ENCODE results near the gene CD2BP2.

The CD2BP2 gene

DNA sequence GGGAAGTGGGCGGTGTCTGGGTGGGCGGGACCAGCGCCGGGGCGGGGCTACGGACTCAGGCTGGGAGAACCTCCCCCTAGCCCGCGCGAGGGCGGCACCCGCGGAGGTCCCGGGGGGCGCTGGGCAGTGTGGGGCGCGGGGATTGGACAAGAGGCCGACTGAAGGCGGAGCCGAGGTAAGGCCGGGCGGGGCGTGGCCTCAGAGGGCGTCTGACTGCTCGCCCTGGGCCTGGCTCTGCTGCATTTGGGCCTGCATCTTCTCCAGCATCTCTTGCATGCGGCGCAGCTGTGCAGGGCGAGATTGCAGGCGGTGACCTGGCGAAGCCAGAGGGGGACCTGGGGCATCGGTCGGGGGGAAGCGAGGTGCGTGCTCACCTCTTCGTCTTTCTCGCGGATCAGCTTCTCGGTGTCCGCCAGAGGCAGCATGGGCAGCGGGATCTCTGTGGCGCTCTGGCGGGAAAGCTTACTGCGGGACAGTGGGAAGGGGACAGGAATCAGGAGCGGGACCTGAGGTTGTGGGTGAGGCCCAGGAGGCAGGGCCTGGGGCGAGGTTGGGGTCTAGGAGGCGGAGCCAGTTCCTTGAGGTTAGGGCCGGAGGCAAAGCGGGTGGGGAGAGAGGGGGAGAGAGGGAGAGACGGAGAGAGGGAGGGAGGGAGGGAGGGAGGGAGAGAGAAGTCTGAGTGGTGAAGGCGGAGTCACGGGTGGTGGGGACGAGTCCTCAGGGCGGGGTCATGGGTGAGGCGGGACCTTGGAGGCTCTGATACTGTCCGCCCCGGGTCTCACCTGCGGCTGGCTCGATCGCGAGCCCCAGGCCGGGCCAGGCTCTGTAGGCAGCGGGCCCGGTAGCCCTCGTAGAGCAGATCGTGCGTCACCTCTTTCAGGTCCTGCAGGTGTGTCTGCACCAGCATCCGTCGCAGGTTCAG, 23.4 kb upstream of the CD2BP2 start:
- DNase-seq, result peak; percentile 99

DNA sequence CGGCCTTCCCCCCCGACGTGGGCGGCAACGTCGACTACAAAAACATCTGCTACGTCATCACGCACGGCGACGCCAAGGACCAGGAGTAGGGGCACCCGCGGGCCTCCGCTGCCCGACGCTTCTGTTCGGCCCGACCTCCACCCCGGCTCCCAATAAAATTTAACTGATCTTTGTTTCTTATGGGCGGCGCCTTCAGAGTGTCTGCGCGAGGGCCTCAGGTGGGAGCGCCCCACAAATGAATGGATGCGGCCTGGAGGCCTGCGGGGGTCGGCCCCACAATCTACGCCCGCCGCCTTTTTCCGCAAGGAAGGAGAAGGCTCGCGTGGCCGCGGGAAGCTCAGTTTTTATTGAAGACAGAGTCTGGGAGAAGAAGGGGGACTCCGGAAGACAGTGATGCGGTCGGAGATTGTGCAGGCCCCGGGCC, 22.7 kb upstream of the CD2BP2 start:
- peak; percentile 97 for DNase-seq

DNA sequence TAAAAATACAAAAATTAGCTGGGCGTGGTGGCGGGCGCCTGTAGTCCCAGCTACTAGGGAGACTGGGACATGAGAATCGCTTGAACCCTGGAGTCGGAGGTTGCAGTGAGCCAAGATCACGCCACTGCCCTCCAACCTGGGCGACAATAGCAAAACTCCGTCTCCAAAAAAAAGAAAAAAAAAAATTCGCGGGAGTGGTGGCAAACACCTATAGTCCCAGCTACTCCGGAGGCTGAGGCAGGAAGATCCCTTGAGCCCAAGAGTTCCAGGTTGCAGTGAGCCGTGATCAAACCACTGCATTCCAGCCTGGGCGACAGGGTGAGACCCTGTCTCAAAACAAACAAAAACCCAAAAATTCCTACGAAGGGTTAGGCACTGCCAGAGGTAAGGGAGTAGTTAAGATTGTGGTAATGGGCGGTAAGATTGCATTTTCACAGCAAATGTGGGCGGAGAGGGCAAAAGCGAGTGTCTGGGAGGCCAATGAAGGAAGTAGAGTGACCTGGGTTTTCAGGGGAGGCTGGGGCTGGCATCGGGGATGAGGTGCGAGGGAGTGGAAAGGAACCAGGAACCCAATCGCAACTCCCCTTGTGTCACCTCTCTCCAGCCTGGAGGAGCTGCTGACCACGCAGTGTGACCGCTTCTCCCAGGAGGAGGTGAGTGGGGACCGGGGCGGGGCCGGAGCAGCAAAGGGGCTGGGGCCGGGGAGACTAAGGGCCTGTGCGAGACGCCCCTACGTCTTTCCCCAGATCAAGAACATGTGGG, 22.1 kb upstream of the CD2BP2 start:
- no peak for DNase-seq

DNA sequence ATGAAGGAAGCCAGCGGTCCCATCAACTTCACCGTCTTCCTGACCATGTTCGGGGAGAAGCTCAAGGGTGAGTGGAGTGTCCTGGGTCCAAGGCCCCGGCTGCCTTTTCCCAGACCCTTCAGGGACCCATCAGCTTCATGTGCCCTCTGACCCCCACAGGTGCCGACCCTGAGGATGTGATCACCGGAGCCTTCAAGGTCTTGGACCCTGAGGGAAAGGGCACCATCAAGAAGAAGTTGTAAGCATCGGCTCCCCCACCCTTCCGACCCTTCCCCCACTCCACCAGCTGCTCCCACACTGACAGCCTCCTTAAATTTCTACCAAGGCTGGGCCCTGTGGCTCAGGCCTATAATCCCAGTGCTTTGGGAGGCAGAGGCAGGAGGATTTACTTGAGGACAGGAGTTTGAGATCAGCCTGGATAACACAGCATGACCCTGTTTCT, 21.4 kb upstream of the CD2BP2 start:
- peak; percentile 10 for DNase-seq

DNA sequence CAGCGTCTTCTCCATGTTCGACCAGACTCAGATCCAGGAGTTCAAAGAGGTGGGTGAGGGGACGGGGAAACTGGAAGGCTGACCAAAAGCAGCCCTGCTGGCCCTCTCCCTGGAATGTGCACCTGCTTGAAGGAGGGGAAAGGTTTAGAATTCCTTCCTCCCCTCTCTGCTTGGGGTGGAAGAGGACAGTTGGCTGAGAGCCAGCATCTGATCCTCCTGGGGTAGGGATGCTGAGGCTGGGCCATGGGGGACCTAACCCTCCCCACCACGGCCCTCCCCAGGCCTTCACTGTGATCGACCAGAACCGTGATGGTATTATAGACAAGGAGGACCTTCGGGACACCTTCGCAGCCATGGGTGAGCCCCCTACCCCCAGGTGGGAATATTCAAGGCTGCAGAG, 20.8 kb upstream of the CD2BP2 start:
- no peak for DNase-seq

DNA sequence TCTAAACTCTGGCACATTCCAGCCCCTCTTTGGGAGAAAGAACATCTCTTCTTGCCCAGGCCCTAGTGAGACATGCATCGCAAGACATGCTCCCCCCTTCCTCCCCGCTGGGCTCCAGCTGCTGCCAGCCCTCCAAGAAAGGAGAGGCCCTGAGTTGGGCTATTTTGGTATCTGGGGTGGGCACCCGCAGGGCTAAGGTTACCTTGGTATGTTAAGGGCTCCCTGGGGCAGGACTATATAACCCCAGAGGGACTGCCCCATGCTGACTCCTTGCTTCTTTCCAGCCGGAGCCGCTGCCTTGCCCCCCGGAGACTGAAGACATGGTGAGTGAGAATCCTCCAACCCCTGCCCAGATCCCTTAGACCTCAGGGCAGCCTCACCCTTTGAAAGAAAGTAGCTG, 19.4 kb upstream of the CD2BP2 start, which contains the start of gene MYL11:
Gene MYL11 (plus strand): TSS at position 265 of the 400 bp plus-strand sequence. CDS start 56 bp downstream, at position 321.
- no peak for DNase-seq

DNA sequence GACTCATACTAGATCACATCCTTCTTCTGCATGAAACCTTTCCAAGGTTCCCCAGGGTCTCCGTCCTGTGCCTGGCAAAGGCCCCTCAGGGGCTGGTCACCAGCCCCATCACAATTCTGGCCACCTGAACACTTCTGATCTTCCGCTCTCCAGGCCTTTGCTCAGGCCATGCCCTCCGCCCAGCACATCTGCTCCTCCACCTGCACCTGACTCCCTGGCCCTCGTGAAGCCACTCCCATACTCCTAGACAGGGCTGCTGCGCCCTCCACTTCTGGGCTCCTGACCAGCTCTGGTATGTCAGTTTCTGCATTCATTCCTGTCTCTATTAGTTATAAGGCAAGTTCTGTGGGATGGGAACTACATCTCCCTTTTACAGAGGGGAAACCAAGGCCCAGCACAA, 17.6 kb upstream of the CD2BP2 start:
- no peak for DNase-seq

DNA sequence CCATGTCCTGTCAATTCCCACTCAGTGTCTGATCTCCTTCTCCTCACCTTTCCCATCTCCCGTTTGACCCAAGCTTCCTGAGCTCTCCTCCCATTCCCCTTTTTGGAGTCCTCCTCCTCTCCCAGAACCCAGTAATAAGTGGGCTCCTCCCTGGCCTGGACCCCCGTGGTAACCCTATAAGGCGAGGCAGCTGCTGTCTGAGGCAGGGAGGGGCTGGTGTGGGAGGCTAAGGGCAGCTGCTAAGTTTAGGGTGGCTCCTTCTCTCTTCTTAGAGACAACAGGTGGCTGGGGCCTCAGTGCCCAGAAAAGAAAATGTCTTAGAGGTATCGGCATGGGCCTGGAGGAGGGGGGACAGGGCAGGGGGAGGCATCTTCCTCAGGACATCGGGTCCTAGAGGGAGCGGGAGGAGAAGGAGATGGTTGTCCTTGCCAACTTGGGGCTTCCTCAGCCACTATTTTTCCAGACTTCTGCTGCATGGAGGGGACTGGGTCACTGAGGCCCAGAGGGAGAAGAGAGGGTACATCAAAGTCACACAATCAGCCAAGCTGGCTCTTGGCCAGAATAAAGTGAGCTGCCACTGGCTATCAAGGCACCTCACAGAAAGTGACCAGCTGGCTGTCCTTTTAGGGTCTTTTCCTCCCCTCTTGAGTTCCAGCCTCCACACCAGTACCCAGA, 17.1 kb upstream of the CD2BP2 start:
- DNase-seq, result peak; percentile 23

DNA sequence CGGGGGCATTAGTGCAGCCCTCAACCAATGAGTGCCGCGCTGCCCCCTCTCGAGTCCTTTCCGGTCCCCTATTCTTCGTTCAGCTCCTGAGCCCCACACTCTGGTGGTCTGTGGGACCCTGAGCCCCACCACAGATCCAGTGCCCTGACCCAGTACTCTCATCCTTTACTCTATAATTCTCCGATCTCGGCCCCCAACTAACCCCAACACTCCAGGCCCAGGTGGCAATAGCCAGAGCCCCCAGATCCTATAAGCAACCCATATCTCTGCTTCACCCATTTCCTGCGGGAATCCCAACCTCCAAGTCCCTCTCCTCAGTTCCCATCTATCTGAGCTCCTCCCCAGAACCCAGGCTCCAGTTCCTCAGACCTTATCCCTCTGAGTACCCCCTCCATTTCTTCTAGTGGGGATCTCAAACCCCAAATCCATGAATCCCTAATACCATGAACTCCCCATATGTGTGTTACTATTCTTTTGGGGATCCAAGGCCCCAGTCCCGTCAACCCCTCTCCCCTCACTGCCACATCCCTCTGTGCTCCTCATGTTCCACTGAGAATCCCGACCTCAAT, 16.2 kb upstream of the CD2BP2 start:
- no peak for DNase-seq

DNA sequence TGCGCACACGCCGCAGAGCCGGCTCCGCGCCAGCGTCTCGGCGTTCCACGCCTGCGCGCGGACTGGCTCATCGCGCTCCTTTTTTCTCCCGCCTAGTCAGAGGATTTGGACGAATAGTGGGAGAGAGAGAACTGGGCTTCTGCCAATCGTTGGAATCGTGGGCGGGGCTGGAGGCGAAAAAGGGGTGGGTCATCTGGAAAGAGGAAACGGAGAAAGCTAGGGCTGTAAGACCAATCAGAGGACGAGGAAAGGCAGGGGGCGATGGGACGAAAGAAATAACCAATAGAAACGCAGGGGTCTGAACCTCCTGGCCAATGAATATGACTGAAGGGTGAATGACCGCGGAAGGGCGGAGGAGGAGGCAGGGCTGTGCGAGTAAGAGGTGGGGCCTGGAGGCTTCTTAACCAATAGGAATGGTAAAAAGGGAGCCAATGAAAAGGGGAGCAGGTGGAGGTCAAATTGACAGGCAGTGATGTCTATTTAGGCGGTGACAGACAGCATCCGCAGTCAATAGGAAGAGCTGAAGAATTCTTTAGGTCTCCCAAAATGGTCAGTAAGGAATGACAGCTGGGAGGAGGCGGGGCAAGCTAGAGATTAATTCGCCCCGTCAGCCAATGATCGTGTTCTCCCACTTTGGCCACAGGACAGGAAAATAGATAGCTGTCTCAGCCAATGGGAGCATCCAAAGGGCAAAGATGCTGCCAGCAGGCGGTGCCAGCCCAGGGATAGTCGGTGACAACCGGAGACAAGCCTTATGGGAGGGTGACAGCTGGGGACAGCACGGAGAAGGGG, 15.5 kb upstream of the CD2BP2 start, which contains the start of gene TBC1D10B:
Gene TBC1D10B (minus strand): TSS at position 39 of the 792 bp plus-strand sequence. CDS start 311 bp downstream, outside the sequence.
- DNase-seq, result peak; percentile 100

DNA sequence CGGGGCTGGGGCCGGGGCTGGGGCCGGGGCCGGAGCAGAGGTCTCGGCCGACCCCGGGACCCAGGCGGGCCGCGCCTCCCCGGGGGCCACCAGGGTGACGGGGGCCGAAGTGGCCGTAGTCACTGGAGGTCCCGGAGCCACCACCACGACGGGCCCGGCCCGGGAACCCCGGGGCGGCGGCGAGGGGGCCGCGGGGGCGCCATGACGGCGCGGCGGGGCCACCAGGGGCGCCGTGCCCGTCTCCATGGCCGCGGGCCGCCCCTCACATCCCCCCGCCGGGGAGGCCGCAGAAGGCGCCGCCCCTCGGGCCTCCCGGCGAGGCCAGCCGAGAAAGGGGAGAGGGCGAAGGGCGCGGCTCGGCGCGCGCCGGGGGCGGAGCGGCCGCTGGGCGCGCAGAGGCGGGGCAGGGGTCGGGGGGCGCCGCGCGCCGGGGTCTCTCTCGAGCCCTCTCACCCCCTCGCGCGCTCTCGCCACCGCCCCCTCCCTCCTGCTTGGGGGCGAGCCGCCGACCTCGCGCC, 14.9 kb upstream of the CD2BP2 start:
- DNase-seq, result peak; percentile 40

DNA sequence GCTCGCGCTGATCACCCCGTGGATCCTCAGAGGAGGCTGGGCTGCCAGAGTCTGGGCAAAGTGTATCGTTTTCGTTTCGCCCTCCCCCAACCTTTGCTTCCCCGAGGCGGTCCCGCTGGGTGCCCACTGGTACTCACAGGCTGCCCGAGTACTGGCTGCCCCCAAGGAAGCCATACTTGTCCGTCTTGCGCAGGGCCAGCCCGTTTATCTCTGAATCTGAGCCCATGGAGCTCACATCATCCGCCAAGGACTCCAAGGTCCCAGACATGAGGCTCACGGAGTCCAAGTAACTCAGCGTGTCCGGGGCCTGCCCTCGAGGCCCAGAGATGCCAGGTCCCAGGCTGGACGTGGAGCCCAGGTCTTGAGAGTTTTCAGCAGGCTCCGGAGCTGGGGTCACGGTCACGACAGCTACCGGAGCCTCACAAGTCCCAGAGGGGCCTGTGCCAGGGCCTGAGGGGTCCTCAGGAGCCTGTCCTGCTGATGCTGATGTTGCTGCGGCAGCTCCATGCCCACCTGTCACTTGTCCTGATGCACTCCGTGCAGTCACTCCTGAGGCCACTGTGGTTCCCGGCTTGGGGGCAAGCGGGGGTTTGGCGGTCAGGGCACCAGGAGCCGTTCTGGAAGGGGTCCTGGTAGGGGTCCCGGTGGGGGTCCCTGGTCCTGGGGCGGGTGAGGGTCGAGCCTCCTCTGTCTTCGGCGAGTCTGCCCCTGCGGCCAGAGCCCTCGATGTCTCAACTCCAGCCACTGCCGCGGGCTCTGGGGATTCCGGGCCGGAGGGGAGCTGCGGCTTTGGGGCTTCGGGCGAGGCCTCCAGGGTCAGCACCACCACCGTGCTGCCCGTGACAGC, 14.2 kb upstream of the CD2BP2 start:
- DNase-seq, result peak; percentile 41

DNA sequence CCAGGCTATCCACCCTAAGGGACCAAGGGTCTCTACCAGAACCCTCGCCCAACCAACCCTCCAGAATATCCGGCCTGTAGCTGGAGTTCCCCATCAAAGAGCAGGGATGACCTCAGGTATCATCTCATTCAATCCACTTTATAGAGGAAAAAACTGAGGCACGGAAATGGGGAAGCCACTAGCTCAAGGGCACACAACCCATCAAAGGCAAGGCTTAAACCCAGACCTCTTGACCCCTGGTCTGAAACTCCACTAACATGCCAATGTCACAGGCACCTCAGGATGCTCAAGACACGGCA, 13.6 kb upstream of the CD2BP2 start:
- DNase-seq, result no peak

DNA sequence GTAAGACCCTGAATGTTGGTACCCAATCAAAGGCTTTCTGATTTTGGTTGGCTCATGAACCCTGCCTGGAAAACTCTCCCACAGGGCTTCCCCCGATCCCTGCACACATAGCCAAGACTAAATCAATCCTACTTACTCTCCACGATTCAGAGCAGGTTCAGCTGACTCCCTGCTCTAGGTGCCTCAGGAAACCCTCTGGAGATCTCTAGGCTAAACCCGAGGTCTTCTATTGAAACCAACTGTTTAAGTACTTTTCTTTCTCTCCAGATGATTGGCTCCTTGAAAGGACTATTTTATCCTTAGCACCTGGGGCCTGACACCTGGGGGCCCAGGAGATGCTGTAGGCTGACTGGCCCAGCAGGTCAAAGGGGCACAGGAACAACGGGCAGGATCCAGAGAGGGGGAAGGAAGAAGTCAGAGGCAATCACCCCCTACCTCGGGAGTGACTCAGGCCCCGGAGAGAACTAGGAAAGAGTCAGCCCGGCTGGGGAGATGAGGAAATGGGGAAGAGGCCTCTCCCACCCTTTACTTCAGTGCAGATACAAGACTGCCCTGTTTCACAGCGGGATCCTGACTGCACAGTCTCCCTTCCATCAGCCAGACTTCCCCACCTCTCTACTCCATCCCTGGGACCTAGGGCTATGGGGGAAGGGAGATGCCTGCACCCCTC, 13.1 kb upstream of the CD2BP2 start:
- no peak for DNase-seq

DNA sequence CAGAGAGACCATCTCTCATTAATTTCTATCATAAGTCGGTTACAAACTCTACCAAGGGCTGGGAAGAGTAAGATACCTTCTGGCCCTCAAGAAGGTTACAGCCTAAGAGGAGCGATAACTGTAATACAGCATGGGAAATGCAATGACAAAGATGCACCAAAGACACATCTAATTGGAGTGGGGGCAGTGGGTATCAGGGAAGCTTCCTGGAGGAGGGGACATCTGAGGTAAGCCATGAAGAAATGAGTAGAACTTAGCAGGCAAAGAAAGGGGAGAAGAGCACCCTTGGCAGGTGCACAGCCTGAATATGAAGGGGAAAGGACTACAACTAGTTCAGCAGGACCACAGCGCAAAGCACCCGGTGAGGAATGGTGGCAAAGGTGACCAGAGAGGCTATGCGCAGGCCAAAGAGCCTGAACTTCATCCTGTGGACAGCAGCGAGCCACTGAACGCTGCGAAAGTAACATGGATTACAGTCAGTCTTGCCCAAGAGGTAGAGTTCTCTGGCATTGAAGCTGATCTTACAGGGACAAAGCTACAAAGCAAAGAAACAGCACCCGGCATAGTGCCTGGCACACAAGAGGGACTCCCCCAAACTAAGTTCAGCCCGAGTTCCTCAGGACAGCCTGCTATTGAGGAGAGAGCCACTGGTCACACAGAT, 12.4 kb upstream of the CD2BP2 start:
- DNase-seq, result no peak

DNA sequence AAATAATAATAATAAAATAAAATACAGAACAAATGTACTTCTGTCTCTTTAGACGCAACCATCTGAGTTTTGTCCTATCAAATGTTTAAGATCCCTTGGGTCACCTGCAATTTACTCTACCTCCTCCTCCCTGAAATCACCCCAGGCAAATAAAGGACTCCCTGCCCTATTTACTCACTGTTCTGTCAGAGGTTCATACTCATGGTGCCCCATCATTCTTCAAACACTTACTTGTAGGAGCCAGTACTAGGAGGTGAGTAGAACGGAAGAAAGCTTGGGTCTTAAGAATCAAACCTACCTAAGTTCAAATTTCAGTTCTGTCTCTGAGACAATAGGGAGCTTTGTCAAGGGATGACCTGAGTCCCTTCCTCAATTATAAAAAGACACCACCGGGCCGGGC, 11.4 kb upstream of the CD2BP2 start:
- DNase-seq, result no peak

DNA sequence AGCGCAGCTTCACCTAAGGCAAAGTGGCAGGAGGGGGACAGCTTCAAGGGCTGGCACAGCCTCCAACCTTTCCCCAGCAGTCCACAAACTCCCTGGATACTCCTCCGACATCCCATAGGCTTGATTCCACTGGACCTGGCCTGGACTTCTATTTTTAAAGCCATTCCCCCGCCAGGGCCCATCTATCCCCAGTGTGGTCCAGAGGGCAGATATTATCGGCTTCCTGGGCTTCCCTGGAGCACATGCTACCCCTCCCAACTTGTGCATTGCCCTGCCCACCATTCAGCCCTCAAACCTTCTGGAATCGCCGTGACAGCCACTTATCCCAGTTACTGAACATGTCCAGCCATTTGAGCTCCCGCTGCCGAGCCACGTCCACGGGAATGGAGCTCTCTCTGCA, 10.1 kb upstream of the CD2BP2 start:
- no peak for DNase-seq

DNA sequence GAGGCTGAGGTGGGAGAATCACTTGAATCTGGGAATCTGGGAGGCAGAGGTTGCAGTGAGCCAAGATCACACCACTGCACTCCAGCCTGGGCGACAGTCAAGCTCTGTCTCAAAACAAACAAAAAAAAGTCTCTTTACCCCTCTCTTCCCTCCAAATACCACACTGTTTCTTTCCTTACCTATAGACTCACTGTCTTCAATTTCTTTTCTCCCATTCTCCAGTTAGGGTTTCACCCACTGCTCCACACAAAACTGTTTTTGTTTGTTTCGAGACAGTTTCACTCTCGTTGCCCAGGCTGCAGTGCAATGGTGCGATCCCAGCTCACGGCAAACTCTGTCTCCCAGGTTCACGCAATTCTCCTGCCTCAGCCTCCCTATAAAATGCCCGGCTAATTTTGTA, 6.1 kb upstream of the CD2BP2 start:
- no peak for DNase-seq

DNA sequence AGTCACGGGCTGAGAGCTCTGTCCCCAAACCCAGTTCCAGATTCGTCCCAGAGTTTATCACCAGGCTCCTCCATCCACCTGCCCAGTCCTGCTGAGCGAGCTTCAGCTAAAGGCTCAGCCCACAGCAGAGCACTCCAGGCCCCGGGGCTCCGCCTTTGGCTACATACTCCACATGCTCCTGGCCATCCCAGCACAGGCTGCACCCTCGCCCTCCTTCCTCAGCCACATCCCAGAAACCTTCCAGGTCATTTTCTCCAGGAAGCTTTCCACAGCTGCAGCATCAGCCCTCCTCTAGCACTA, 4.7 kb upstream of the CD2BP2 start:
- no peak for DNase-seq

Data from eye (tissue), 1 donor.